Panc1 (cell line): ENCODE measurements around the gene GATA5. TPM values are rescaled to one million over a fixed set of nuclear protein-coding genes. Genes with fewer than 3 reads are reported as not detected.

Experiments
- ATAC-seq: fragments of 200-7000 bp; cut with Tn5 transposase; 2 replicates; pipeline ENCODE4 v1.9.1; 2020; ENCODE audit warnings: mild to moderate bottlenecking, moderate library complexity
- BruUV-seq: library from RNA; stranded (reverse); fragments of 400-500 nt; replicated peaks from 2 replicates; lab custom pipeline; 2021; lab: Mats Ljungman, UMichigan
- CTCF ChIA-PET: fragments of 300-600 bp; sonication (Branson Sonifier 250); formaldehyde crosslinking; loops from one replicate; lab custom pipeline; 2022; ENCODE audit warnings: antibody characterized with exemption; lab: Charles Lee
- POLR2A ChIA-PET: fragments of 300-600 bp; sonication (Branson Sonifier 250); formaldehyde crosslinking; loops from one replicate; lab custom pipeline; 2022; ENCODE audit warnings: antibody characterized with exemption; lab: Charles Lee
- DNase-seq: peaks from one replicate; pipeline ENCODE4 v3.0.0-alpha.2; 2010; ENCODE audit warnings: low read depth, low spot score
- H3K27ac ChIP-seq: 2 replicates; pipeline ENCODE4 v1.5.1; 2011; ENCODE audit warnings: mild to moderate bottlenecking, low read length, inconsistent platforms
- H3K27me3 ChIP-seq: fragments of 200-500 bp; sonication (Bioruptor generic); 2 replicates; pipeline ENCODE4 v1.6.0; 2014; ENCODE audit warnings: low read length, inconsistent platforms; ENCODE audit not compliant: control insufficient read depth, insufficient read depth
- H3K36me3 ChIP-seq: fragments of 200-500 bp; sonication (Bioruptor generic); 2 replicates; pipeline ENCODE4 v1.5.1; 2014; ENCODE audit warnings: inconsistent platforms, mild to moderate bottlenecking, low read length, moderate library complexity; ENCODE audit not compliant: control insufficient read depth, insufficient read depth
- H3K4me1 ChIP-seq: 2 replicates; pipeline ENCODE4 v1.5.1; 2011; ENCODE audit warnings: inconsistent platforms, mild to moderate bottlenecking, low read length, moderate library complexity; ENCODE audit not compliant: control insufficient read depth, insufficient read depth
- H3K4me3 ChIP-seq, 2 experiments: 2 replicates each; pipeline ENCODE4 v1.5.1; 2011 to 2012; ENCODE audit warnings: low read depth in 2 of 2, low read length in 2 of 2, mild to moderate bottlenecking in 2 of 2, inconsistent platforms in 1 of 2, moderate library complexity in 1 of 2
- H3K9me3 ChIP-seq: fragments of 200-500 bp; sonication (Bioruptor generic); 2 replicates; pipeline ENCODE4 v1.5.1; 2014; ENCODE audit warnings: low read depth, mild to moderate bottlenecking, inconsistent platforms, low read length, moderate library complexity; ENCODE audit not compliant: control insufficient read depth, insufficient read depth
- CTCF ChIP-seq: fragments of 450-650 bp; IDR thresholded peaks from 2 replicates; pipeline ENCODE4 v1.5.1; 2017; ENCODE audit warnings: mild to moderate bottlenecking
- POLR2AphosphoS5 ChIP-seq: IDR thresholded peaks from 2 replicates; pipeline ENCODE4 v1.6.1; 2012; ENCODE audit warnings: mild to moderate bottlenecking, low read depth, low read length, moderate library complexity
- SIN3A ChIP-seq: IDR thresholded peaks from 2 replicates; pipeline ENCODE4 v1.6.1; 2012; ENCODE audit warnings: low read depth, mild to moderate bottlenecking, low read length, moderate library complexity, borderline replicate concordance; ENCODE audit not compliant: insufficient read depth
- TCF7L2 ChIP-seq: IDR thresholded peaks from 2 replicates; pipeline ENCODE4 v1.6.1; 2011; ENCODE audit warnings: mild to moderate bottlenecking, low read depth, low read length, inconsistent platforms
- in situ Hi-C: cut with HindIII; loops from 2 replicates; pipeline ENCODE4 v1.10.0; 2016; ENCODE audit warnings: low sequenced_read_pairs, low pct_unique_long_range_greater_than_20kb
- intact Hi-C: fragments of 100-400 bp; cut with micrococcal nuclease; formaldehyde crosslinking; loops from one replicate; pipeline ENCODE4 v1.10.0; 2022; ENCODE audit not compliant: unreplicated experiment
- total RNA-seq: library from RNA; stranded (reverse); gene quantifications from one replicate; pipeline ENCODE4 v1.2.1, GENCODE V29; 2021; ENCODE audit not compliant: unreplicated experiment
- TF ChIP-seq, protein P1 (sequence below), 2 experiments: IDR thresholded peaks; 2 replicates each; pipeline ENCODE4 v1.6.1; 2011 to 2012; ENCODE audit warnings: low read depth in 2 of 2, control low read depth in 1 of 2, low read length in 1 of 2, mild to moderate bottlenecking in 1 of 2, moderate library complexity in 1 of 2; ENCODE audit not compliant: insufficient read depth in 1 of 2

Gene GATA5
- total RNA-seq, 1 experiment from 2014 or later: 53.2 TPM

GRCh38 chr20:62451156-62451767, 24.5 kb downstream of the GATA5 start:
- CTCF ChIA-PET: interaction anchor here (0.8 kb wide), 1 partner anchor 41 kb away, joined by 3 read pairs; no protein-coding TSS in a partner anchor
- H3K36me3 ChIP-seq: no peaks in the 10 kb centered on the region
- no peak overlapping the region for H3K4me3 ChIP-seq
- intact Hi-C loops: no loop called here
- ATAC-seq: no peak
- H3K27ac ChIP-seq: no peak overlapping the region
- in situ Hi-C loops: no loop called here
- TF ChIP-seq POLR2AphosphoS5 (no peak), TCF7L2 (no peak)
- H3K4me1 ChIP-seq: peaks cover 2% of the 10 kb centered on the region; the same call in 1 of the 2 replicates
- POLR2A ChIA-PET: no interaction called here
- no peaks in the 10 kb centered on the region for H3K27me3 ChIP-seq
- H3K9me3 ChIP-seq: no peaks in the 10 kb centered on the region
- no peak for DNase-seq
- BruUV-seq: no TSS peak

- Histone ChIP-seq H3K27ac (no peak overlapping the region), H3K36me3 (no peaks in the 10 kb centered on the region), H3K4me3 (no peak overlapping the region), H3K4me1 (peaks cover 2% of the 10 kb centered on the region; the same call in 1 of the 2 replicates), H3K9me3 (no peaks in the 10 kb centered on the region), H3K27me3 (no peaks in the 10 kb centered on the region)
- POLR2A ChIA-PET: interaction anchor here (0.6 kb wide), 1 partner anchor 241 kb away, joined by 4 read pairs; no protein-coding TSS in a partner anchor
- CTCF ChIA-PET: interaction anchor here (0.8 to 1.1 kb wide), 3 partner anchors 11 to 40 kb away, joined by 3 read pairs; no protein-coding TSS in a partner anchor
- in situ Hi-C loops: no loop called here
- no TSS peak for BruUV-seq
- ATAC-seq: peak; percentile 75
- peak; percentile 80; the same call in 1 of the 2 replicates for TF ChIP-seq CTCF
- TF ChIP-seq, protein P1, sequence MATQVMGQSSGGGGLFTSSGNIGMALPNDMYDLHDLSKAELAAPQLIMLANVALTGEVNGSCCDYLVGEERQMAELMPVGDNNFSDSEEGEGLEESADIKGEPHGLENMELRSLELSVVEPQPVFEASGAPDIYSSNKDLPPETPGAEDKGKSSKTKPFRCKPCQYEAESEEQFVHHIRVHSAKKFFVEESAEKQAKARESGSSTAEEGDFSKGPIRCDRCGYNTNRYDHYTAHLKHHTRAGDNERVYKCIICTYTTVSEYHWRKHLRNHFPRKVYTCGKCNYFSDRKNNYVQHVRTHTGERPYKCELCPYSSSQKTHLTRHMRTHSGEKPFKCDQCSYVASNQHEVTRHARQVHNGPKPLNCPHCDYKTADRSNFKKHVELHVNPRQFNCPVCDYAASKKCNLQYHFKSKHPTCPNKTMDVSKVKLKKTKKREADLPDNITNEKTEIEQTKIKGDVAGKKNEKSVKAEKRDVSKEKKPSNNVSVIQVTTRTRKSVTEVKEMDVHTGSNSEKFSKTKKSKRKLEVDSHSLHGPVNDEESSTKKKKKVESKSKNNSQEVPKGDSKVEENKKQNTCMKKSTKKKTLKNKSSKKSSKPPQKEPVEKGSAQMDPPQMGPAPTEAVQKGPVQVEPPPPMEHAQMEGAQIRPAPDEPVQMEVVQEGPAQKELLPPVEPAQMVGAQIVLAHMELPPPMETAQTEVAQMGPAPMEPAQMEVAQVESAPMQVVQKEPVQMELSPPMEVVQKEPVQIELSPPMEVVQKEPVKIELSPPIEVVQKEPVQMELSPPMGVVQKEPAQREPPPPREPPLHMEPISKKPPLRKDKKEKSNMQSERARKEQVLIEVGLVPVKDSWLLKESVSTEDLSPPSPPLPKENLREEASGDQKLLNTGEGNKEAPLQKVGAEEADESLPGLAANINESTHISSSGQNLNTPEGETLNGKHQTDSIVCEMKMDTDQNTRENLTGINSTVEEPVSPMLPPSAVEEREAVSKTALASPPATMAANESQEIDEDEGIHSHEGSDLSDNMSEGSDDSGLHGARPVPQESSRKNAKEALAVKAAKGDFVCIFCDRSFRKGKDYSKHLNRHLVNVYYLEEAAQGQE (IDR thresholded peaks at IDR 0.05; ENCODE audit: insufficient read depth in 1 of 2, low read depth in 2 of 2, low read length in 1 of 2): no peak
- DNase-seq: no peak
- intact Hi-C loops: no loop called here
Observed at GRCh38 chr20:62449951-62450691, 25.7 kb downstream of the GATA5 start.

DNA sequence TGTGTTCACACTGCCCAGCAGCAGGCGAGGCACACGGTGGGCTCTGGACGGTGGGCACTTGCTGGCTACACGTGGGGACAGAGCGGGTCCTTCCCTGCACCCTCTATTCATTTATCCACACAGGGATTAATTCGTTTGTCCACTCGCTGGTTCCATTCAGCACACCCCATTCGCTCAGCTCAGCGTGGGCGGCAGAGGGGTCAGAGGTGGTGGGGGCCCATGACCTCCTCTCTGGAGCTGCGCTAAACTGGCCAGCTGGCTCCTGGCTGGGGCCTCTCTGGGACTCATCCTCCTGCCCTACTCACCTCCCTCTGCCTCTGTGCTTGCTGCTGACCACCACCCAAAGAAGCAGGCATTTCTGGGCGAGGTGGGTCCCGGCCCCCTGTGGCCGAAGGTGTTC, 27.0 kb downstream of the GATA5 start:
- no peak for DNase-seq
- POLR2A ChIA-PET: no interaction called here
- no peak for ATAC-seq
- in situ Hi-C loops (no loop called here), intact Hi-C loops (no loop called here)
- Histone ChIP-seq H3K27ac (no peak overlapping the region), H3K4me3 (no peak overlapping the region), H3K9me3 (no peaks in the 10 kb centered on the region), H3K36me3 (no peaks in the 10 kb centered on the region), H3K27me3 (no peaks in the 10 kb centered on the region), H3K4me1 (peaks cover 2% of the 10 kb centered on the region; the same call in 1 of the 2 replicates)
- CTCF ChIA-PET: no interaction called here
- BruUV-seq: no TSS peak
- TF ChIP-seq POLR2AphosphoS5 (no peak), TCF7L2 (no peak), CTCF (no peak), SIN3A (no peak)
- TF ChIP-seq, protein P1 (IDR thresholded peaks at IDR 0.05; ENCODE audit: insufficient read depth in 1 of 2, low read depth in 2 of 2, low read length in 1 of 2): no peak
